OCI-LY7 (cell line): Measurements from ENCODE around the gene PRSS2. TPM values are rescaled to one million over a fixed set of nuclear protein-coding genes. Genes with fewer than 3 reads are reported as not detected.

Source experiments
- BruUV-seq: library from RNA; stranded (reverse); fragments of 400-500 nt; replicated peaks from 2 replicates; lab custom pipeline; 2021; lab: Mats Ljungman, UMichigan
- CTCF ChIA-PET: fragments of 300-600 bp; sonication (Branson Sonifier 250); formaldehyde crosslinking; loops from one replicate; lab custom pipeline; 2022; ENCODE audit warnings: antibody characterized with exemption; ENCODE audit not compliant: unreplicated experiment; lab: Charles Lee
- POLR2A ChIA-PET: fragments of 300-600 bp; sonication (Branson Sonifier 250); formaldehyde crosslinking; loops from one replicate; lab custom pipeline; 2022; ENCODE audit warnings: antibody characterized with exemption; lab: Charles Lee
- DNase-seq: peaks from one replicate; pipeline ENCODE4 v3.0.0-alpha.2; 2015; ENCODE audit warnings: low spot score
- H2AFZ ChIP-seq: fragments of 200-600 bp; sonication (generic), shearing (Covaris generic); 2 replicates; pipeline ENCODE4 v1.6.1; 2014; ENCODE audit warnings: mild to moderate bottlenecking, antibody characterized with exemption, low read length, moderate library complexity
- H3K27ac ChIP-seq: fragments of 200-600 bp; sonication (generic); 2 replicates; pipeline ENCODE4 v1.5.1; 2014; ENCODE audit warnings: mixed run types, low read depth, mild to moderate bottlenecking, moderate library complexity, low read length, inconsistent platforms; ENCODE audit not compliant: poor library complexity, severe bottlenecking
- H3K36me3 ChIP-seq: fragments of 200-600 bp; sonication (generic); 2 replicates; pipeline ENCODE4 v1.6.1; 2014; ENCODE audit warnings: mild to moderate bottlenecking, antibody characterized with exemption, low read length, moderate library complexity, mixed read lengths; ENCODE audit not compliant: insufficient read depth
- H3K4me1 ChIP-seq: fragments of 200-600 bp; sonication (generic); 2 replicates; pipeline ENCODE4 v1.5.1; 2014; ENCODE audit warnings: mild to moderate bottlenecking, low read length; ENCODE audit not compliant: insufficient read depth, poor library complexity, severe bottlenecking
- H3K4me2 ChIP-seq: fragments of 200-600 bp; sonication (generic); 2 replicates; pipeline ENCODE4 v1.6.1; 2014; ENCODE audit warnings: mild to moderate bottlenecking, low read length
- H3K4me3 ChIP-seq: fragments of 200-600 bp; sonication (generic); 2 replicates; pipeline ENCODE4 v1.5.1; 2014; ENCODE audit warnings: mild to moderate bottlenecking, low read depth, low read length; ENCODE audit not compliant: poor library complexity, severe bottlenecking
- H3K79me2 ChIP-seq: fragments of 200-600 bp; sonication (generic); 2 replicates; pipeline ENCODE4 v1.6.1; 2016; ENCODE audit warnings: low read depth, mild to moderate bottlenecking, low read length, moderate library complexity, mixed read lengths; ENCODE audit not compliant: insufficient read depth
- H3K9me2 ChIP-seq: fragments of 200-600 bp; sonication (generic); 2 replicates; pipeline ENCODE4 v1.6.1; 2016; ENCODE audit warnings: mild to moderate bottlenecking, low read length, mixed read lengths; ENCODE audit not compliant: insufficient read depth
- H3K9me3 ChIP-seq: fragments of 200-600 bp; sonication (generic); 2 replicates; pipeline ENCODE4 v1.6.1; 2014; ENCODE audit warnings: mild to moderate bottlenecking, mixed run types, low read length, mixed read lengths
- H4K20me1 ChIP-seq: fragments of 200-600 bp; sonication (generic); 2 replicates; pipeline ENCODE4 v1.6.1; 2014; ENCODE audit warnings: mild to moderate bottlenecking, antibody characterized with exemption, low read length, moderate library complexity, mixed read lengths; ENCODE audit not compliant: insufficient read depth
- CTCF ChIP-seq: fragments of 200-600 bp; sonication (generic); conservative IDR thresholded peaks from 2 replicates; pipeline ENCODE4 v1.5.1; 2014; ENCODE audit warnings: mild to moderate bottlenecking, antibody characterized with exemption, low read length, moderate library complexity, mixed read lengths
- EZH2phosphoT487 ChIP-seq: fragments of 200-600 bp; sonication (generic); IDR thresholded peaks from 2 replicates; pipeline ENCODE4 v1.6.1; 2018; ENCODE audit warnings: low read depth, borderline replicate concordance, mild to moderate bottlenecking, mixed run types, antibody characterized with exemption, low read length, moderate library complexity, mixed read lengths
- intact Hi-C: fragments of 100-400 bp; cut with micrococcal nuclease; formaldehyde crosslinking; loops from one replicate; pipeline ENCODE4 v1.10.0; 2022; ENCODE audit not compliant: unreplicated experiment
- total RNA-seq, 2 experiments: library from RNA; depleted of rRNA in 1 of 2; stranded (reverse); fragments of >200 nt in 1 of 2; shearing (Covaris generic) in 1 of 2; gene quantifications; 2 replicates each; pipeline ENCODE4 v1.2.3, GENCODE V29; 2014 to 2022

Gene PRSS2
- total RNA-seq, 2 experiments from 2014 or later = 0.60 to 1.1 TPM

- H3K4me3 ChIP-seq = no peak overlapping the region
- TF ChIP-seq CTCF = no peak
- no peak for TF ChIP-seq EZH2phosphoT487
Measured at GRCh38 chr7:142790056-142790455, 19.3 kb downstream of the PRSS2 start.

GRCh38 chr7:142790555-142790954 is 19.8 kb downstream of the PRSS2 start:
- intact Hi-C loops = no loop called here
- Histone ChIP-seq H3K27ac (no peak overlapping the region), H2AFZ (no peak overlapping the region), H3K4me2 (no peak overlapping the region), H3K4me3 (no peak overlapping the region), H3K79me2 (no peaks in the 10 kb centered on the region; the same call in 1 of the 2 replicates), H3K9me3 (no peaks in the 10 kb centered on the region), H3K9me2 (no peaks in the 10 kb centered on the region), H3K4me1 (peaks cover 95% of the 10 kb centered on the region), H4K20me1 (no peaks in the 10 kb centered on the region), H3K36me3 (no peaks in the 10 kb centered on the region)
- TF ChIP-seq CTCF = no peak
- no peak for TF ChIP-seq EZH2phosphoT487
- CTCF ChIA-PET = interaction anchor here (0.7 kb wide), 1 partner anchor 19 kb away, joined by 3 read pairs; no protein-coding TSS in a partner anchor
- DNase-seq = no peak
- no TSS peak for BruUV-seq
- POLR2A ChIA-PET = interaction anchor here (0.9 to 19.1 kb wide), 5 partner anchors 8 to 77 kb away, joined by 3 to 666 read pairs (median 5); no protein-coding TSS in a partner anchor

More at GRCh38 chr7:142790056-142790455, 19.3 kb downstream of the PRSS2 start:
- H3K79me2 ChIP-seq = no peaks in the 10 kb centered on the region
- H3K9me2 ChIP-seq = no peaks in the 10 kb centered on the region
- peaks cover 95% of the 10 kb centered on the region for H3K4me1 ChIP-seq
- no peak overlapping the region for H3K4me2 ChIP-seq
- H3K9me3 ChIP-seq = no peaks in the 10 kb centered on the region
- H2AFZ ChIP-seq = no peak overlapping the region
- DNase-seq = no peak
- ChIA-PET CTCF (interaction anchor here (0.7 kb wide), 1 partner anchor 20 kb away, joined by 3 read pairs; no protein-coding TSS in a partner anchor), POLR2A (interaction anchor here (1.3 to 19.1 kb wide), 2 partner anchors 9 to 19 kb away, joined by 5 to 666 read pairs; no protein-coding TSS in a partner anchor)
- no TSS peak for BruUV-seq
- H3K36me3 ChIP-seq = no peaks in the 10 kb centered on the region
- intact Hi-C loops = no loop called here
- H3K27ac ChIP-seq = no peak overlapping the region
- H4K20me1 ChIP-seq = no peaks in the 10 kb centered on the region

GRCh38 chr7:142791502-142791901 is 20.7 kb downstream of the PRSS2 start:
- H3K4me2 ChIP-seq = no peak overlapping the region
- no peaks in the 10 kb centered on the region for H4K20me1 ChIP-seq
- H3K4me3 ChIP-seq = no peak overlapping the region
- no peaks in the 10 kb centered on the region for H3K9me3 ChIP-seq
- peaks cover 94% of the 10 kb centered on the region for H3K4me1 ChIP-seq
- intact Hi-C loops = no loop called here
- no peak overlapping the region for H3K27ac ChIP-seq
- no peak overlapping the region for H2AFZ ChIP-seq
- H3K79me2 ChIP-seq = peaks cover 9% of the 10 kb centered on the region; the same call in 1 of the 2 replicates
- H3K9me2 ChIP-seq = no peaks in the 10 kb centered on the region
- CTCF ChIA-PET = interaction anchor here (0.9 kb wide), 1 partner anchor 8 kb away, joined by 3 read pairs; no protein-coding TSS in a partner anchor
- H3K36me3 ChIP-seq = no peaks in the 10 kb centered on the region
- BruUV-seq = no TSS peak
- no peak for TF ChIP-seq CTCF
- no peak for TF ChIP-seq EZH2phosphoT487
- POLR2A ChIA-PET = interaction anchor here (0.9 to 19.1 kb wide), 4 partner anchors 8 to 78 kb away, joined by 3 to 666 read pairs (median 6); no protein-coding TSS in a partner anchor
- DNase-seq = no peak
